Pancreas (tissue), 10 donors: Measurements from ENCODE around the gene DET1. TPM values are rescaled to one million over a fixed set of nuclear protein-coding genes. Genes with fewer than 3 reads are reported as not detected.

Source experiments
- ATAC-seq, 4 donors: fragments of 200-7000 bp; cut with Tn5 transposase; one replicate each; pipeline versions ENCODE4 v1.8.0 to v1.9.1; 2020; ENCODE audit warnings: mild to moderate bottlenecking in 4 of 4, moderate library complexity in 4 of 4
- DNase-seq, 6 donors: peaks; one replicate each; pipeline ENCODE4 v3.0.0-alpha.2; 2020
- FAIRE-seq: peaks from 2 replicates; lab custom pipeline; 2012; peaks lifted over from hg19 to GRCh38; lab: Jason Lieb, UNC
- H3K27ac ChIP-seq, 4 donors: fragments of 200-600 bp; sonication (generic); 1 replicate in 3 of 4; 2 replicates in 1 of 4; pipeline versions ENCODE4 v1.5.0 to v1.8.0; 2020
- H3K27me3 ChIP-seq, 4 donors: fragments of 200-600 bp; one replicate each; pipeline ENCODE4 v1.8.0; 2021
- H3K36me3 ChIP-seq, 3 donors: fragments of 200-600 bp; sonication (generic) in 1 of 3; one replicate each; pipeline versions ENCODE4 v1.5.0 to v1.8.0; 2020 to 2021
- H3K4me1 ChIP-seq, 3 donors: fragments of 200-600 bp; one replicate each; pipeline ENCODE4 v1.8.0; 2021
- H3K4me3 ChIP-seq, 4 donors: fragments of 200-600 bp; sonication (generic) in 2 of 4; one replicate each; pipeline versions ENCODE4 v1.5.0 to v1.8.0; 2020 to 2021
- H3K9me3 ChIP-seq, 4 donors: fragments of 200-600 bp; one replicate each; pipeline ENCODE4 v1.8.0; 2021
- WGBS, 2 donors: extraction: QIAGEN DNeasy Blood & Tissue Kit; methylation state at CpG; one replicate each; pipeline ENCODE4 v1.1.7; 2013; 5-methylcytosine and 5-hydroxymethylcytosine counted together
- intact Hi-C, 3 donors: fragments of 100-400 bp; cut with DNase I; formaldehyde crosslinking; loops; one replicate each; pipeline versions ENCODE4 v1.11.1 to v1.14.2; 2022
- polyA plus RNA-seq, 2 donors: library from polyadenylated mRNA; stranded (reverse); fragments of 200-250 nt; gene quantifications; one replicate each; pipeline ENCODE4 v1.2.3, GENCODE V29; 2013
- total RNA-seq, 6 donors: library from RNA; stranded (reverse); fragmentation: NEBNext Ultra II Directional in 4 of 6; extraction: Animal tissue kit (Norgen Biotek cat#: 25700) in 4 of 6; gene quantifications; one replicate each; pipeline versions ENCODE4 v1.2.1 to v1.2.4, GENCODE V29; 2021 to 2023
- TF ChIP-seq, protein P1 (sequence below), 4 donors: fragments of 200-600 bp; sonication (generic) in 3 of 4; IDR thresholded peaks; one replicate each; pipeline versions ENCODE4 v1.5.0 to v1.8.0; 2021; ENCODE audit warnings: antibody characterized with exemption in 4 of 4
- donor health status: healthy with polysubstance abuse.
- donor health status: DM: no; HTN: no; CAD: no; lungs with moderate emphysema.
- donor health status: DM: no; HTN: no; CAD: no.
- donor health status: control.
- donor health status: control.
- donor health status: Bipolar disorder and iron deficiency.
- donor health status: DM: yes; HTN: yes; CAD: no.
- donor health status: DM: no; HTN: no; CAD: no.
- donor health status: DM: no; HTN: no; CAD: no.
- donor health status: DM: yes; HTN: yes; CAD: no.

Gene DET1
- total and polyA plus RNA-seq, 8 donors: 2.2 to 4.2 (median 3.0) TPM

GRCh38 chr15:88489321-88489720, 57.2 kb downstream of the DET1 start:
- H3K36me3 ChIP-seq: no peaks in the 10 kb centered on the region
- H3K4me3 ChIP-seq: no peak overlapping the region
- TF ChIP-seq, protein P1, sequence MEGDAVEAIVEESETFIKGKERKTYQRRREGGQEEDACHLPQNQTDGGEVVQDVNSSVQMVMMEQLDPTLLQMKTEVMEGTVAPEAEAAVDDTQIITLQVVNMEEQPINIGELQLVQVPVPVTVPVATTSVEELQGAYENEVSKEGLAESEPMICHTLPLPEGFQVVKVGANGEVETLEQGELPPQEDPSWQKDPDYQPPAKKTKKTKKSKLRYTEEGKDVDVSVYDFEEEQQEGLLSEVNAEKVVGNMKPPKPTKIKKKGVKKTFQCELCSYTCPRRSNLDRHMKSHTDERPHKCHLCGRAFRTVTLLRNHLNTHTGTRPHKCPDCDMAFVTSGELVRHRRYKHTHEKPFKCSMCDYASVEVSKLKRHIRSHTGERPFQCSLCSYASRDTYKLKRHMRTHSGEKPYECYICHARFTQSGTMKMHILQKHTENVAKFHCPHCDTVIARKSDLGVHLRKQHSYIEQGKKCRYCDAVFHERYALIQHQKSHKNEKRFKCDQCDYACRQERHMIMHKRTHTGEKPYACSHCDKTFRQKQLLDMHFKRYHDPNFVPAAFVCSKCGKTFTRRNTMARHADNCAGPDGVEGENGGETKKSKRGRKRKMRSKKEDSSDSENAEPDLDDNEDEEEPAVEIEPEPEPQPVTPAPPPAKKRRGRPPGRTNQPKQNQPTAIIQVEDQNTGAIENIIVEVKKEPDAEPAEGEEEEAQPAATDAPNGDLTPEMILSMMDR (IDR thresholded peaks at IDR 0.05): no peak
- 87 to 88% methylated on average over 4 of the region's 4 CpGs for WGBS, 2 donors
- no peaks in the 10 kb centered on the region for H3K4me1 ChIP-seq
- FAIRE-seq: no peak
- intact Hi-C loops: no loop called here
- no peaks in the 10 kb centered on the region for H3K9me3 ChIP-seq
- no peak overlapping the region for H3K27ac ChIP-seq
- ATAC-seq: no peak
- H3K27me3 ChIP-seq: no peaks in the 10 kb centered on the region
- no peak for DNase-seq

DNA sequence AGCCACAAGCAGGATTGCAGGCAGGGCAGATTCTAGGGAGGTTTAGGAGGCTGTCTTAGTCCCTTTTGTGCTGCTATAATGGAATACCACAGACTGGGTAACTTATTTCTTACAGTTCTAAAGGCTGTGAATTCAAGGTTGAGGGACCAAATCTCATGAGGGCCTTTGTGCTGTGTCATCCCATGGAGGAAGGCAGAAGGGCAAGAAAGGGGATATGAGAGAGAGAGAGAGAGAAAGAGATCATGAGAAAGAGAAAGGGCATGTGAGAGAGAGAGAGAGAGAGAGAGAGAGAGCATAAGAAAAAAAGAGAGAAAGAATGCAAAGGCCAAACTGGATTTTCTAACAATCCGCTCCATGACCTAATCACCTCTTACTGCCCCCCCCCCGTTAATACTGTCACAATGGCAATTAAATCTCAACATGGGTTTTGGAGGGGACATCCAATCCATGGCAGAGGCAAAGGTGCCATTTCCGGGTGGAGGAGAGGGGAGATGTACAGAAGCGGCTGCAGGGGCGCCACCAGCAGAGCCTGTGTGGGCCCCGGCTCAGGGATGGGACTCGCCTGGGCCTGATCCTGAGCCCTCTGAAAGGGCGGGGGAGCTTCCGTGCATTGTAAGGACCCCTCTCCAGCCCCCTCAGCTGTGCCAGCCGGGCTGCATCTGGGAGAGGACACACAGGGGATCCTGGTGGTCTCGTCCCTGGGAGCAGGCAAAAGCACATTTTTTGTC, 58.5 kb downstream of the DET1 start:
- no peaks in the 10 kb centered on the region for H3K9me3 ChIP-seq
- intact Hi-C loops: no loop called here
- TF ChIP-seq, protein P1 (IDR thresholded peaks at IDR 0.05): no peak
- no peaks in the 10 kb centered on the region for H3K27me3 ChIP-seq
- H3K4me3 ChIP-seq: no peak overlapping the region
- no peak for FAIRE-seq
- ATAC-seq: no peak
- H3K4me1 ChIP-seq: no peaks in the 10 kb centered on the region
- DNase-seq: no peak
- 65 to 69% methylated on average over 11 of the region's 11 CpGs for whole genome bisulfite sequencing, 2 donors
- no peak overlapping the region for H3K27ac ChIP-seq
- no peaks in the 10 kb centered on the region for H3K36me3 ChIP-seq

GRCh38 chr15:88487178-88487795, 59.2 kb downstream of the DET1 start:
- DNase-seq: no peak
- WGBS, 2 donors: 60 to 65% methylated on average over 2 of the region's 2 CpGs
- H3K27me3 ChIP-seq: no peaks in the 10 kb centered on the region
- H3K36me3 ChIP-seq: no peaks in the 10 kb centered on the region
- FAIRE-seq: no peak
- ATAC-seq: no peak
- TF ChIP-seq, protein P1 (IDR thresholded peaks at IDR 0.05): no peak
- no peak overlapping the region for H3K4me3 ChIP-seq
- no peaks in the 10 kb centered on the region for H3K4me1 ChIP-seq
- intact Hi-C loops: no loop called here
- no peak overlapping the region for H3K27ac ChIP-seq
- no peaks in the 10 kb centered on the region for H3K9me3 ChIP-seq

GRCh38 chr15:88484682-88485331, 61.7 kb downstream of the DET1 start:
- Histone ChIP-seq H3K9me3 (no peaks in the 10 kb centered on the region), H3K27ac (no peak overlapping the region), H3K4me1 (no peaks in the 10 kb centered on the region), H3K36me3 (no peaks in the 10 kb centered on the region), H3K4me3 (no peak overlapping the region), H3K27me3 (no peaks in the 10 kb centered on the region)
- WGBS, 2 donors: 57 to 58% methylated on average over 10 of the region's 10 CpGs
- ATAC-seq (no peak), DNase-seq (no peak), FAIRE-seq (no peak)
- TF ChIP-seq, protein P1 (IDR thresholded peaks at IDR 0.05): no peak
- intact Hi-C loops: no loop called here
